Panc1 (cell line): ENCODE data around the gene GLI3. TPM values are rescaled to one million over a fixed set of nuclear protein-coding genes. Genes with fewer than 3 reads are reported as not detected.

Experiments
- ATAC-seq: fragments of 200-7000 bp; cut with Tn5 transposase; 2 replicates; pipeline ENCODE4 v1.9.1; 2020; ENCODE audit warnings: mild to moderate bottlenecking, moderate library complexity
- BruUV-seq: library from RNA; stranded (reverse); fragments of 400-500 nt; replicated peaks from 2 replicates; lab custom pipeline; 2021; lab: Mats Ljungman, UMichigan
- CTCF ChIA-PET: fragments of 300-600 bp; sonication (Branson Sonifier 250); formaldehyde crosslinking; loops from one replicate; lab custom pipeline; 2022; ENCODE audit warnings: antibody characterized with exemption; lab: Charles Lee
- POLR2A ChIA-PET: fragments of 300-600 bp; sonication (Branson Sonifier 250); formaldehyde crosslinking; loops from one replicate; lab custom pipeline; 2022; ENCODE audit warnings: antibody characterized with exemption; lab: Charles Lee
- DNase-seq: peaks from one replicate; pipeline ENCODE4 v3.0.0-alpha.2; 2010; ENCODE audit warnings: low read depth, low spot score
- H3K27ac ChIP-seq: 2 replicates; pipeline ENCODE4 v1.5.1; 2011; ENCODE audit warnings: mild to moderate bottlenecking, low read length, inconsistent platforms
- H3K27me3 ChIP-seq: fragments of 200-500 bp; sonication (Bioruptor generic); 2 replicates; pipeline ENCODE4 v1.6.0; 2014; ENCODE audit warnings: low read length, inconsistent platforms; ENCODE audit not compliant: control insufficient read depth, insufficient read depth
- H3K36me3 ChIP-seq: fragments of 200-500 bp; sonication (Bioruptor generic); 2 replicates; pipeline ENCODE4 v1.5.1; 2014; ENCODE audit warnings: inconsistent platforms, mild to moderate bottlenecking, low read length, moderate library complexity; ENCODE audit not compliant: control insufficient read depth, insufficient read depth
- H3K4me1 ChIP-seq: 2 replicates; pipeline ENCODE4 v1.5.1; 2011; ENCODE audit warnings: inconsistent platforms, mild to moderate bottlenecking, low read length, moderate library complexity; ENCODE audit not compliant: control insufficient read depth, insufficient read depth
- H3K4me3 ChIP-seq, 2 experiments: 2 replicates each; pipeline ENCODE4 v1.5.1; 2011 to 2012; ENCODE audit warnings: low read depth in 2 of 2, low read length in 2 of 2, mild to moderate bottlenecking in 2 of 2, inconsistent platforms in 1 of 2, moderate library complexity in 1 of 2
- H3K9me3 ChIP-seq: fragments of 200-500 bp; sonication (Bioruptor generic); 2 replicates; pipeline ENCODE4 v1.5.1; 2014; ENCODE audit warnings: low read depth, mild to moderate bottlenecking, inconsistent platforms, low read length, moderate library complexity; ENCODE audit not compliant: control insufficient read depth, insufficient read depth
- POLR2AphosphoS5 ChIP-seq: IDR thresholded peaks from 2 replicates; pipeline ENCODE4 v1.6.1; 2012; ENCODE audit warnings: mild to moderate bottlenecking, low read depth, low read length, moderate library complexity
- SIN3A ChIP-seq: IDR thresholded peaks from 2 replicates; pipeline ENCODE4 v1.6.1; 2012; ENCODE audit warnings: low read depth, mild to moderate bottlenecking, low read length, moderate library complexity, borderline replicate concordance; ENCODE audit not compliant: insufficient read depth
- TCF7L2 ChIP-seq: IDR thresholded peaks from 2 replicates; pipeline ENCODE4 v1.6.1; 2011; ENCODE audit warnings: mild to moderate bottlenecking, low read depth, low read length, inconsistent platforms
- in situ Hi-C: cut with HindIII; loops from 2 replicates; pipeline ENCODE4 v1.10.0; 2016; ENCODE audit warnings: low sequenced_read_pairs, low pct_unique_long_range_greater_than_20kb
- intact Hi-C: fragments of 100-400 bp; cut with micrococcal nuclease; formaldehyde crosslinking; loops from one replicate; pipeline ENCODE4 v1.10.0; 2022; ENCODE audit not compliant: unreplicated experiment
- total RNA-seq: library from RNA; stranded (reverse); gene quantifications from one replicate; pipeline ENCODE4 v1.2.1, GENCODE V29; 2021; ENCODE audit not compliant: unreplicated experiment
- TF ChIP-seq, protein P1 (sequence below): fragments of 450-650 bp; IDR thresholded peaks from 2 replicates; pipeline ENCODE4 v1.5.1; 2017; ENCODE audit warnings: mild to moderate bottlenecking
- TF ChIP-seq, protein P2 (sequence below), 2 experiments: IDR thresholded peaks; 2 replicates each; pipeline ENCODE4 v1.6.1; 2011 to 2012; ENCODE audit warnings: low read depth in 2 of 2, control low read depth in 1 of 2, low read length in 1 of 2, mild to moderate bottlenecking in 1 of 2, moderate library complexity in 1 of 2; ENCODE audit not compliant: insufficient read depth in 1 of 2

The GLI3 gene
- total RNA-seq, 1 experiment from 2014 or later: 3.7 TPM

DNA sequence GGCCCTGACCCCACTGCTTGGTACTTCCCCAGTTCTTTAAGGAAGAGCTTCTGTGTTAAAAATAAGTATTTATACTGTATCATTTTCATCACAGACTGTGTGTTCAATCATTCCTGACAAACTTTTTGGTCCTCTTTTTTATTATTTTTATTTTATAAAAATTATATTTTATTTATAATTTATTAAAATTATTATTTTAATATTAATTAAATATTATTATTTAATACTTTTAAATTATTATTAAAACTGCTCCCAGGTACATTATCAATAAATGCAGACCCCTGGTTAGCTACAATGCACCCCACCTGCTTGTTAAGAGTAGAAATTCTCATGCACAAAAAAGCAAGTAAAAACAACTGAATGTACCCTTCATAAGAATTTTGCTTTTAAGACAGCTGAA is 172.0 kb downstream of the GLI3 start:
- POLR2A ChIA-PET: no interaction called here

DNA sequence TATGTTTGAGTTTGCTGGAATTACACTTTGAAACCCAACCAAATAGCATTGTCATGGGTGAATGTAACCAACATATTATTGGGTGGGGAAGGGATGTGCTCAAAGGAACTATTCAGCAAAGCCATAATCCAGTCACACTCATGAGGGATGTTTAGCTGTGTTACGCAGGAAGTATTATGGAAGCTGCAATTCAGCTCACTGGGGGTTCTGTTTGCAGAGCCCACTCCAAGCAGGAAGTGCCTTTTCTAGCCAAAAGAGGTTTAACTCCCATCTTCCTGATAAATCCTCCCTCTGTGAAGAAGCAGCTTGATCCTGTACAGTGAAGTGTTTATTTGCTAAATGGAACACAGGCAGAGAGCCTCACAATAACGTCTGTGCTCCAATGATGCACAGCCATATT is 172.5 kb downstream of the GLI3 start:
- Histone ChIP-seq H3K27me3 (no peaks in the 10 kb centered on the region), H3K36me3 (no peaks in the 10 kb centered on the region), H3K4me1 (no peaks in the 10 kb centered on the region), H3K27ac (no peak overlapping the region), H3K4me3 (no peak overlapping the region), H3K9me3 (no peaks in the 10 kb centered on the region)
- CTCF ChIA-PET: interaction anchor here (0.6 kb wide), 1 partner anchor 57 kb away, joined by 8 read pairs; no protein-coding TSS in a partner anchor
- POLR2A ChIA-PET: no interaction called here
- no peak for ATAC-seq
- in situ Hi-C loops (no loop called here), intact Hi-C loops (no loop called here)
- TF ChIP-seq, protein P1, sequence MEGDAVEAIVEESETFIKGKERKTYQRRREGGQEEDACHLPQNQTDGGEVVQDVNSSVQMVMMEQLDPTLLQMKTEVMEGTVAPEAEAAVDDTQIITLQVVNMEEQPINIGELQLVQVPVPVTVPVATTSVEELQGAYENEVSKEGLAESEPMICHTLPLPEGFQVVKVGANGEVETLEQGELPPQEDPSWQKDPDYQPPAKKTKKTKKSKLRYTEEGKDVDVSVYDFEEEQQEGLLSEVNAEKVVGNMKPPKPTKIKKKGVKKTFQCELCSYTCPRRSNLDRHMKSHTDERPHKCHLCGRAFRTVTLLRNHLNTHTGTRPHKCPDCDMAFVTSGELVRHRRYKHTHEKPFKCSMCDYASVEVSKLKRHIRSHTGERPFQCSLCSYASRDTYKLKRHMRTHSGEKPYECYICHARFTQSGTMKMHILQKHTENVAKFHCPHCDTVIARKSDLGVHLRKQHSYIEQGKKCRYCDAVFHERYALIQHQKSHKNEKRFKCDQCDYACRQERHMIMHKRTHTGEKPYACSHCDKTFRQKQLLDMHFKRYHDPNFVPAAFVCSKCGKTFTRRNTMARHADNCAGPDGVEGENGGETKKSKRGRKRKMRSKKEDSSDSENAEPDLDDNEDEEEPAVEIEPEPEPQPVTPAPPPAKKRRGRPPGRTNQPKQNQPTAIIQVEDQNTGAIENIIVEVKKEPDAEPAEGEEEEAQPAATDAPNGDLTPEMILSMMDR: no peak
- TF ChIP-seq, protein P2, sequence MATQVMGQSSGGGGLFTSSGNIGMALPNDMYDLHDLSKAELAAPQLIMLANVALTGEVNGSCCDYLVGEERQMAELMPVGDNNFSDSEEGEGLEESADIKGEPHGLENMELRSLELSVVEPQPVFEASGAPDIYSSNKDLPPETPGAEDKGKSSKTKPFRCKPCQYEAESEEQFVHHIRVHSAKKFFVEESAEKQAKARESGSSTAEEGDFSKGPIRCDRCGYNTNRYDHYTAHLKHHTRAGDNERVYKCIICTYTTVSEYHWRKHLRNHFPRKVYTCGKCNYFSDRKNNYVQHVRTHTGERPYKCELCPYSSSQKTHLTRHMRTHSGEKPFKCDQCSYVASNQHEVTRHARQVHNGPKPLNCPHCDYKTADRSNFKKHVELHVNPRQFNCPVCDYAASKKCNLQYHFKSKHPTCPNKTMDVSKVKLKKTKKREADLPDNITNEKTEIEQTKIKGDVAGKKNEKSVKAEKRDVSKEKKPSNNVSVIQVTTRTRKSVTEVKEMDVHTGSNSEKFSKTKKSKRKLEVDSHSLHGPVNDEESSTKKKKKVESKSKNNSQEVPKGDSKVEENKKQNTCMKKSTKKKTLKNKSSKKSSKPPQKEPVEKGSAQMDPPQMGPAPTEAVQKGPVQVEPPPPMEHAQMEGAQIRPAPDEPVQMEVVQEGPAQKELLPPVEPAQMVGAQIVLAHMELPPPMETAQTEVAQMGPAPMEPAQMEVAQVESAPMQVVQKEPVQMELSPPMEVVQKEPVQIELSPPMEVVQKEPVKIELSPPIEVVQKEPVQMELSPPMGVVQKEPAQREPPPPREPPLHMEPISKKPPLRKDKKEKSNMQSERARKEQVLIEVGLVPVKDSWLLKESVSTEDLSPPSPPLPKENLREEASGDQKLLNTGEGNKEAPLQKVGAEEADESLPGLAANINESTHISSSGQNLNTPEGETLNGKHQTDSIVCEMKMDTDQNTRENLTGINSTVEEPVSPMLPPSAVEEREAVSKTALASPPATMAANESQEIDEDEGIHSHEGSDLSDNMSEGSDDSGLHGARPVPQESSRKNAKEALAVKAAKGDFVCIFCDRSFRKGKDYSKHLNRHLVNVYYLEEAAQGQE (IDR thresholded peaks at IDR 0.05; ENCODE audit: insufficient read depth in 1 of 2, low read depth in 2 of 2, low read length in 1 of 2): no peak
- no peak for TF ChIP-seq SIN3A
- no peak for TF ChIP-seq TCF7L2
- no peak for TF ChIP-seq POLR2AphosphoS5
- DNase-seq: no peak
- BruUV-seq: no TSS peak

More for the DNA sequence above, 172.0 kb downstream of the GLI3 start:
- H3K27ac ChIP-seq: no peak overlapping the region
- DNase-seq (no peak), ATAC-seq (no peak)
- H3K4me1 ChIP-seq: no peaks in the 10 kb centered on the region
- no peaks in the 10 kb centered on the region for H3K27me3 ChIP-seq
- in situ Hi-C loops: no loop called here
- intact Hi-C loops: no loop called here
- CTCF ChIA-PET: interaction anchor here (0.6 kb wide), 1 partner anchor 58 kb away, joined by 8 read pairs; no protein-coding TSS in a partner anchor
- no TSS peak for BruUV-seq
- no peaks in the 10 kb centered on the region for H3K36me3 ChIP-seq
- no peaks in the 10 kb centered on the region for H3K9me3 ChIP-seq
- H3K4me3 ChIP-seq: no peak overlapping the region
- TF ChIP-seq SIN3A: no peak
- TF ChIP-seq, protein P1: no peak
- TF ChIP-seq, protein P2 (IDR thresholded peaks at IDR 0.05; ENCODE audit: insufficient read depth in 1 of 2, low read depth in 2 of 2, low read length in 1 of 2): no peak
- TF ChIP-seq TCF7L2: no peak
- no peak for TF ChIP-seq POLR2AphosphoS5
